MG63 (cell line): ENCODE data around the gene ZNF282. TPM values are rescaled to one million over a fixed set of nuclear protein-coding genes. Genes with fewer than 3 reads are reported as not detected.
"Not testable (repeated sequence)": the region's sequence is repeated elsewhere in the genome, so short reads cannot be mapped to it uniquely, and the experiment has no call there.

ENCODE experiments used
- DNase-seq: peaks from one replicate; pipeline ENCODE4 v3.0.0-alpha.2; 2020
- H3K27me3 ChIP-seq: fragments of 250-450 bp; sonication (Bioruptor Pico); 2 replicates; pipeline ENCODE4 v1.5.1; 2020; ENCODE audit warnings: mild to moderate bottlenecking, moderate library complexity
- H3K36me3 ChIP-seq: fragments of 250-450 bp; sonication (Bioruptor Pico); 2 replicates; pipeline ENCODE4 v1.5.1; 2020; ENCODE audit warnings: mild to moderate bottlenecking, moderate library complexity
- H3K4me3 ChIP-seq: fragments of 250-450 bp; sonication (Bioruptor Pico); 2 replicates; pipeline ENCODE4 v1.5.1; 2020; ENCODE audit warnings: mild to moderate bottlenecking, moderate library complexity
- H3K9me3 ChIP-seq: fragments of 250-450 bp; sonication (Bioruptor Pico); 2 replicates; pipeline ENCODE4 v1.5.1; 2020; ENCODE audit warnings: mild to moderate bottlenecking, moderate library complexity
- total RNA-seq: library from RNA; depleted of rRNA; stranded (reverse); fragments of >200 nt; shearing (Covaris generic); gene quantifications from 2 replicates; pipeline ENCODE4 v1.2.3, GENCODE V29; 2014; ENCODE audit warnings: low replicate concordance; rRNA removed

ZNF282 gene
- total RNA-seq, 1 experiment from 2014 or later: 10.8 TPM

DNA sequence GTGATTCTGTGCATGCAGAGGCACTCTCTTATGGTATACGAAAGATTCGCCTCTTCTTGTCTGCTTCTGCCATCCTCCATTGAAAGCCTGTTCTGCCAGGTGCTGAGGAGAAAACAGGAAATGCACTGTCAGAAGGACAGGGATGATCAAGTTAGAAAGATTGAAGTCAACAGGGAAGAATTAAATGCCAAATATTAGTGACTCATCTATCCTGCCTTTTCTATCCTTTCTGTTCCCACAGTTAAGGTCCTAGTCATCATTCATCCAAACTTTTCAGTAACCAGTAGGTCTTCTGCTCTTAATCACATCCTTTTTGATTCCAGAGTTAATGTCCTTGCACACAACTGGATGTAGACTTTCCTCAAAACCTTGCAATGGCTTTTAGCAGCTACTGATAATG, 61.8 kb downstream of the ZNF282 start:
- no peaks in the 10 kb centered on the region for H3K36me3 ChIP-seq
- no peak overlapping the region for H3K4me3 ChIP-seq
- no peaks in the 10 kb centered on the region for H3K27me3 ChIP-seq
- no peaks in the 10 kb centered on the region for H3K9me3 ChIP-seq
- no peak for DNase-seq

GRCh38 chr7:149261316-149261828, 66.0 kb downstream of the ZNF282 start:
- H3K27me3 ChIP-seq: no peaks in the 10 kb centered on the region
- H3K9me3 ChIP-seq: no peaks in the 10 kb centered on the region
- peak overlapping the region; percentile 65 for H3K4me3 ChIP-seq
- H3K36me3 ChIP-seq: peaks cover 6% of the 10 kb centered on the region
- DNase-seq: peak; percentile 39

- Histone ChIP-seq H3K9me3 (no peaks in the 10 kb centered on the region), H3K4me3 (peak within 1 kb of the TSS; percentile 65), H3K36me3 (peaks cover 6% of the 10 kb centered on the region), H3K27me3 (no peaks in the 10 kb centered on the region)
- DNase-seq: peak; percentile 87
Measured at GRCh38 chr7:149261829-149262617, 66.7 kb downstream of the ZNF282 start, which contains the start of gene ZNF783. TSS of gene ZNF783 (plus strand) at chr7:149262196. CDS start at chr7:149262334, 138 bp downstream.

GRCh38 chr7:149266451-149266850, 71.1 kb downstream of the ZNF282 start:
- H3K9me3 ChIP-seq: no peaks in the 10 kb centered on the region
- no peak overlapping the region for H3K4me3 ChIP-seq
- peaks cover 16% of the 10 kb centered on the region for H3K36me3 ChIP-seq
- H3K27me3 ChIP-seq: no peaks in the 10 kb centered on the region
- no peak for DNase-seq

DNA sequence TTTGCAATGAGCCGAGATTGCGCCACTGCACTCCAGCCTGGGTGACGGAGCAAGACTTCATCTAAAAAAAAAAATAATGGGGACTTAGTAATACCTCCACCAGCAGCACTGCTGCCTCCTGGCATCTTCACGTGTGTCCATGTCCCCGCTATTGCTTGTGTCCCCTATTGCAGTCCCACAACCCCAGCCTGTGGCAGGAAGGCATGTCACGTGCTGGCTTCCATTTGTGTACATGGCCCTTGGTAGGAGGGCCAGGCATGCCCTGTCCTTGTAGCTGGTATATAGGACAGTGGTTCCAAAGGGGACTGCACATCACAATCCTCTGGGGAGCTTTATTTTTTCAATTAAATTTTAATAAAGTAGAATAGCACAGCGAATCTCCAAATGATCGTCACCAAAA, 72.4 kb downstream of the ZNF282 start:
- no peaks in the 10 kb centered on the region for H3K9me3 ChIP-seq
- no peak overlapping the region for H3K4me3 ChIP-seq
- H3K36me3 ChIP-seq: peaks cover 20% of the 10 kb centered on the region
- DNase-seq: no peak
- H3K27me3 ChIP-seq: no peaks in the 10 kb centered on the region

GRCh38 chr7:149274424-149274823, 79.1 kb downstream of the ZNF282 start:
- H3K9me3 ChIP-seq, H3K27me3 ChIP-seq, DNase-seq, H3K4me3 ChIP-seq: not testable (repeated sequence)
- peaks cover 19% of the 10 kb centered on the region for H3K36me3 ChIP-seq

Other genes with a start within 250 kb of the ZNF282 start
- 189 and 204 TPM in 2 replicates for gene PDIA4, start 167.0 kb upstream of the ZNF282 start, total RNA-seq
- gene ZNF786, start 104.8 kb upstream of the ZNF282 start, total RNA-seq: 3.6 and 4.5 TPM in 2 replicates
- 1.2 and 1.9 TPM in 2 replicates for gene ZNF425, start 69.2 kb upstream of the ZNF282 start, total RNA-seq
- 2.2 and 2.6 TPM in 2 replicates for gene ZNF398, start 48.1 kb upstream of the ZNF282 start, total RNA-seq
- 4.3 and 8.0 TPM in 2 replicates for gene ZNF212, start 44.1 kb downstream of the ZNF282 start, total RNA-seq
- 4.8 and 6.2 TPM in 2 replicates for gene ZNF783, start 66.7 kb downstream of the ZNF282 start, total RNA-seq